Heart right ventricle (tissue), 16 donors: ENCODE measurements around the gene HEXIM1. TPM values are rescaled to one million over a fixed set of nuclear protein-coding genes. Genes with fewer than 3 reads are reported as not detected.
A peak's percentile ranks its signal among the peaks of the same experiment; 100 is the strongest.

Source experiments
- ATAC-seq, 8 donors: fragments of 200-7000 bp; cut with Tn5 transposase; one replicate each; pipeline ENCODE4 v1.9.1; 2020; ENCODE audit warnings: mild to moderate bottlenecking in 8 of 8, moderate library complexity in 8 of 8, moderate number of reproducible peaks in 1 of 8
- DNase-seq, 2 donors: peaks; one replicate each; pipeline ENCODE4 v3.0.0-alpha.2; 2020
- H3K27ac ChIP-seq, 10 donors: fragments of 200-600 bp; sonication (generic) in 2 of 10; one replicate each; pipeline versions ENCODE4 v1.5.0 to v1.8.0; 2020 to 2022; ENCODE audit warnings: mild to moderate bottlenecking in 3 of 10
- H3K27me3 ChIP-seq, 7 donors: fragments of 200-600 bp; one replicate each; pipeline ENCODE4 v1.8.0; 2021 to 2022; ENCODE audit warnings: mild to moderate bottlenecking in 2 of 7
- H3K36me3 ChIP-seq, 9 donors: fragments of 200-600 bp; sonication (generic) in 1 of 9; one replicate each; pipeline versions ENCODE4 v1.5.0 to v1.8.0; 2020 to 2022; ENCODE audit warnings: mild to moderate bottlenecking in 2 of 9
- H3K4me1 ChIP-seq, 9 donors: fragments of 200-600 bp; sonication (generic) in 1 of 9; one replicate each; pipeline versions ENCODE4 v1.5.0 to v1.8.0; 2020 to 2022; ENCODE audit warnings: mild to moderate bottlenecking in 4 of 9
- H3K4me3 ChIP-seq, 10 donors: fragments of 200-600 bp; sonication (generic) in 2 of 10; one replicate each; pipeline versions ENCODE4 v1.5.0 to v1.8.0; 2020 to 2022; ENCODE audit warnings: mild to moderate bottlenecking in 7 of 10, moderate library complexity in 2 of 10
- H3K9me3 ChIP-seq, 11 donors: fragments of 200-600 bp in 10 of 11; sonication (generic) in 2 of 11; one replicate each; pipeline versions ENCODE4 v1.5.0 to v1.8.0; 2013 to 2022; ENCODE audit warnings: mild to moderate bottlenecking in 2 of 11, control low read depth in 1 of 11, moderate library complexity in 1 of 11
- WGBS, 2 donors: extraction: QIAGEN DNeasy Blood & Tissue Kit; methylation state at CpG; one replicate each; pipeline ENCODE4 v1.1.7; 2013; ENCODE audit warnings: inconsistent platforms in 1 of 2; 5-methylcytosine and 5-hydroxymethylcytosine counted together
- intact Hi-C, 10 donors: fragments of 100-400 bp; cut with DNase I; formaldehyde crosslinking; loops; one replicate each; pipeline versions ENCODE4 v1.11.1 to v1.14.2; 2022
- polyA plus RNA-seq, 2 donors: library from polyadenylated mRNA; stranded (reverse); fragments of 200-250 nt; gene quantifications; one replicate each; pipeline ENCODE4 v1.2.3, GENCODE V29; 2013
- total RNA-seq, 10 donors: library from RNA; stranded (reverse); fragmentation: NEBNext Ultra II Directional in 3 of 10; extraction: Animal tissue kit (Norgen Biotek cat#: 25700) in 3 of 10; gene quantifications; one replicate each; pipeline versions ENCODE4 v1.2.1 to v1.2.4, GENCODE V29; 2021 to 2023
- TF ChIP-seq, protein P1 (sequence below), 9 donors: fragments of 200-600 bp; sonication (generic) in 2 of 9; IDR thresholded peaks; one replicate each; pipeline versions ENCODE4 v1.5.0 to v1.8.0; 2021 to 2022; ENCODE audit warnings: antibody characterized with exemption in 9 of 9, mild to moderate bottlenecking in 5 of 9, moderate library complexity in 1 of 9
- donor health status: Arrhythmogenic right ventricular cardiomyopathy.
- donor health status: ischemic (EF 13 %, LVEDD 7.1; RV severe dilation, severe dysfunction).
- donor health status: healthy with polysubstance abuse.
- donor health status: DM: no; HTN: yes; CAD: no.
- donor health status: DM: no; HTN: no; CAD: no.
- donor health status: ischemic (EF 25% LVEDD 6.9; RV normal size, moderate dysfunction).
- donor health status: ischemic (EF 25% LVEDD 5.7; RV mildly dilated, moderate dysfunction).
- donor health status: healthy.
- donor health status: DM: yes; HTN: yes; CAD: no.
- donor health status: Ischemic cardiomyopathy.
- donor health status: ischemic (EF 35%, LVEDD 5.7; RV mildly dilated, moderate dysfunction).
- donor health status: nonischemic (EF 11% LVEDD 7.7; RV severe dilation, severe dysfunction).
- donor health status: DM: yes; HTN: yes; CAD: no.
- donor health status: PGD.
- donor health status: ischemic (EF 29% LVEDD 5.4; RV normal size, mild dysfunction).
- donor health status: nonischemic (EF 23%, LVEDD 6.1; RV moderate dilation, normal function).

HEXIM1 gene
- total and polyA plus RNA-seq, 12 donors: 8.4 to 37.4 (median 18.3) TPM

DNA sequence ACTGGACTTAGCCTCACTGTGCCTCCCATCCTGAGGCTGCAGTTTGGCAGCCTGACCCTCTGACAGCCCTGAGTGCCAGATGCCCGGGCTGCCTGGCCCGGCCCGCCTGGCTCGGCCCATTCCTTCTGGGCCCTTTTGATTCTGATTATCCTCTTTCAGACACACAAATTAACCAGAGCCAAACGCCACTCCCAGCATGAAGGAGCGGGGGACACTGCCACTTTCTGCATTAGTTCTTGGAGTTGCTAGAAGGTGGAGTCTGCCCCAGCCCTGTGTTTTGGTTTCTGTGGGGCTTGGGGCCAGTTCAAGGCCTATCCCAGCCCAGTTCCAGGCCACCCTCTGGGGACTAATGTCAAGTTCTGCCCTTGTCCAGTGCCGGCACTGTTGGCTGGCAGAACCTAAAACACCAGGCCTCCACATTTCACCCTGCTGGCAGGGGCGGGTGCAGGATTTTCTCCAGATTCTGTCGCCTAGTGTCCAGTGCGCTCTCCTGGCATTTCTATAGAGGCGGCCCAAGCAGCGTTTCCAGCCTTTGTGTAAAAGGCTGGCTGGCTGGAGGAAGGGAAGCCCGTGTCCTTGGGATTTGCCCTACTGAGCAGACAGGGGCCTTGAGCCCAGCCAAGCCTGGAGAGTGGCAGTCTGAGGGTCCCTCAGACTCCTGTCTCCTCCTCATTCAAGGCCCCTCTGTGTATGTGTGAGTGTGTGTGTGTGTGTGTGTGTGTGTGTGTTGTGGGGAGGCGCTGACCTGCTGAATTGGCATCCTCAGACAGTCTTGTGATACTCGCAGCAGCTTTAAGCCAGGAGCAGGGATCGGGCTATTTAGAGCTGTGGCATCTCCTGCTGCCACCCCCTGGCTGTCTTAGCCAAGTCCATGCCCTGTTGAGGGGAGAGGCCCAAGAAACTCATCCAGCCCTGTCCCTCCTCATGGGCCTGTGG is 37.3 kb upstream of the HEXIM1 start:
- DNase-seq (peak in 1 of 2 donors; percentile 76), ATAC-seq (peak; percentile 67 to 90 (median 81))
- Histone ChIP-seq H3K9me3 (no peaks in the 10 kb centered on the region), H3K27me3 (no peaks in the 10 kb centered on the region), H3K27ac (peak overlapping the region; percentile 62 to 94 (median 88)), H3K36me3 (peaks cover 0 to 62% (median 15%) of the 10 kb centered on the region in 9 donors), H3K4me1 (peaks cover 5 to 66% (median 33%) of the 10 kb centered on the region in 9 donors), H3K4me3 (no peak overlapping the region)
- intact Hi-C loops: no loop called here
- WGBS, 2 donors: 36 to 53% methylated on average over 16 of the region's 16 CpGs
- TF ChIP-seq, protein P1, sequence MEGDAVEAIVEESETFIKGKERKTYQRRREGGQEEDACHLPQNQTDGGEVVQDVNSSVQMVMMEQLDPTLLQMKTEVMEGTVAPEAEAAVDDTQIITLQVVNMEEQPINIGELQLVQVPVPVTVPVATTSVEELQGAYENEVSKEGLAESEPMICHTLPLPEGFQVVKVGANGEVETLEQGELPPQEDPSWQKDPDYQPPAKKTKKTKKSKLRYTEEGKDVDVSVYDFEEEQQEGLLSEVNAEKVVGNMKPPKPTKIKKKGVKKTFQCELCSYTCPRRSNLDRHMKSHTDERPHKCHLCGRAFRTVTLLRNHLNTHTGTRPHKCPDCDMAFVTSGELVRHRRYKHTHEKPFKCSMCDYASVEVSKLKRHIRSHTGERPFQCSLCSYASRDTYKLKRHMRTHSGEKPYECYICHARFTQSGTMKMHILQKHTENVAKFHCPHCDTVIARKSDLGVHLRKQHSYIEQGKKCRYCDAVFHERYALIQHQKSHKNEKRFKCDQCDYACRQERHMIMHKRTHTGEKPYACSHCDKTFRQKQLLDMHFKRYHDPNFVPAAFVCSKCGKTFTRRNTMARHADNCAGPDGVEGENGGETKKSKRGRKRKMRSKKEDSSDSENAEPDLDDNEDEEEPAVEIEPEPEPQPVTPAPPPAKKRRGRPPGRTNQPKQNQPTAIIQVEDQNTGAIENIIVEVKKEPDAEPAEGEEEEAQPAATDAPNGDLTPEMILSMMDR (IDR thresholded peaks at IDR 0.05): peak in 1 of 9 donors; percentile 35

DNA sequence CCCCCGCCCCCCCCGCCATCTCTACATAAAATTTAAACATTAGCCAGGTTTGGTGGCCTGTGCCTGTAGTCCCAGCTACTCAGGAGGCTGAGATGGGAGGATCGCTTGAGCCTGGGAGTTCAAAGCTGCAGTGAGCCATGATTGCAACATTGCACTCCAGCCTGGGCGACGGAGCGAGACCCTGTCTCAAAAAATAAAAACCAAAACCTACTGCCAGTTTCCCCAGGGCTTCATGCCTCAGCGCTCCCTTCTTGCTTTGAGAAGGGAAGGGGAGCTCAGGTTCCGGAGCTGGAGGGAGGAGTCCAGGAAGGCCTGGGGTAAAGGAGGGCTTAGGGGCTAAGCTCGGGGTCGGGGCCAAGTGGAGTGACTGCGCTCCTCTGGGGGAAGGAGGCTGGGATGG is 36.4 kb upstream of the HEXIM1 start:
- H3K27ac ChIP-seq: peak overlapping the region; percentile 46 to 94 (median 88)
- intact Hi-C loops: no loop called here
- no peaks in the 10 kb centered on the region for H3K9me3 ChIP-seq
- DNase-seq (no peak), ATAC-seq (no peak)
- WGBS, 2 donors: 95% methylated on average over 11 of the region's 11 CpGs
- peaks cover 5 to 57% (median 29%) of the 10 kb centered on the region in 9 donors for H3K4me1 ChIP-seq
- TF ChIP-seq, protein P1 (IDR thresholded peaks at IDR 0.05): no peak
- peaks cover 0 to 61% (median 10%) of the 10 kb centered on the region in 9 donors for H3K36me3 ChIP-seq
- no peaks in the 10 kb centered on the region for H3K27me3 ChIP-seq
- no peak overlapping the region for H3K4me3 ChIP-seq

DNA sequence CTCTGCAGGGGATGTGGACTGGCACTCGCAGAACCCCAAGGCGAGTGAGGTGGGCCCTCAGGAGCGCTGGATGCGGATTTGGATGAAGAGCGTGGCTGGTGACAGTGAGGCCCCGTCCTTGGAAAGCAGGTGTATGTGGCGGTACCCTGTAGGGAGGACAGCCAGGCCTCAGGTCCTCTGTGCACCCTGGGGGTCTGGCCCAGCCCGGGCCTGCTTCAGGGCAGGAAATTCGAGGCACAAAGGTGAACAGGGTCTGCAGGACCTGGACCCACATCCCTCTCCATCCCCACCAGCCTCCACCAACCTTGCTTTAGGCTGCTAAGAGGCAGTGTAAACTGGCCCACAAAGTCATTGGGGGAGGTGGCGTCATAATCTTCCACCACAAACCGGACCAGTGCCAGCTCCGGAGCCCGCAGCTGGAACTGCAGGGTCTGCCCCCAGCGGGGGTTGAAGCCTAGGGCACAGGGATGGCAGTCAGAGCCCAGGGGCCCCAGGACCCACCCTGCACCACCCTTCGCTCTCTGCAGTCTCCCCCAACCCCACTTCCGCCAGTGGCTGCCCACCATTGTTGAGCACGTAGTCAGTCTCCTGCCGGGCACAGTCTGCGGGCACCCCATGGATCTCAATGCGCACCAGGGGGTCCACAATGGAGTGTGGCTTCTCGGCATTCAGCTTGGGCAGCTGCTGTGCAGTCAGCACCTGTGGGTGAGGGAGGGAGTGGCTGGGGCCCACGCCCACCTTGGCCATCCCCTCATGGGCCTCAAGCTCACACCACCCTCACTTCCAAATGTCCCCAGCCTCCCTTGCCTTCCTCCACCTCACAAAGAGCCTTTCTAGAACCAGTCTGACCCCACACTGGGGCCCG is 35.5 kb upstream of the HEXIM1 start:
- DNase-seq: no peak
- peak overlapping the region in 8 of 10 donors; percentile 52 to 94 (median 88) for H3K27ac ChIP-seq
- H3K36me3 ChIP-seq: peaks cover 0 to 55% (median 9%) of the 10 kb centered on the region in 9 donors
- intact Hi-C loops: no loop called here
- no peaks in the 10 kb centered on the region for H3K27me3 ChIP-seq
- no peak overlapping the region for H3K4me3 ChIP-seq
- ATAC-seq: no peak
- TF ChIP-seq, protein P1 (IDR thresholded peaks at IDR 0.05): no peak
- WGBS, 2 donors: 92 to 97% methylated on average over 23 of the region's 23 CpGs
- H3K9me3 ChIP-seq: no peaks in the 10 kb centered on the region
- peaks cover 5 to 47% (median 29%) of the 10 kb centered on the region in 9 donors for H3K4me1 ChIP-seq

DNA sequence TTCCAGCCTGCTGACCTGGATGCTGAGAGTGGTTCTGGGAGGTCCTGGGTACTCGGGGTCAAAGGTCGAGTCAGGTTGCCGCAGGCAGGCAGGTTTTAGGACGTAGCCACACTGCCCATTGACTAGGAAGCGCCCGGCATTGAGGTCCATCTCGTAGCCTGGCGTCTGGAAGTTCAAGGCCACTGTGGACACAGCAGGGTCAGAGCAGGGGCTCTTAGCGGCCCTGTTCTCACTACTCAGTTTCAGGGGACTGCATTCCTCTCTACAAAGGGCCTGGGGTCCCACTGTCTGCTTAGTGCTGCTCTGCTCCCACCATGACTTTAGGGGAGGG is 34.9 kb upstream of the HEXIM1 start:
- TF ChIP-seq, protein P1 (IDR thresholded peaks at IDR 0.05): no peak
- peaks cover 5 to 41% (median 29%) of the 10 kb centered on the region in 9 donors for H3K4me1 ChIP-seq
- ATAC-seq (no peak), DNase-seq (no peak)
- WGBS, 2 donors: 92 to 95% methylated on average over 9 of the region's 9 CpGs
- H3K27me3 ChIP-seq: no peaks in the 10 kb centered on the region
- no peaks in the 10 kb centered on the region for H3K9me3 ChIP-seq
- H3K36me3 ChIP-seq: peaks cover 0 to 55% (median 7%) of the 10 kb centered on the region in 9 donors
- intact Hi-C loops: no loop called here
- peak overlapping the region in 3 of 10 donors; percentile 13 to 94 (median 34) for H3K27ac ChIP-seq
- no peak overlapping the region for H3K4me3 ChIP-seq
